DMS53 treated with DMSO at 0.1 percent for 48 hours (cell line): ENCODE data around the gene KLHL29.

Source experiments
- DNase-seq: peaks from one replicate; lab custom pipeline; 2025; ENCODE audit not compliant: unreplicated experiment; lab: John Stamatoyannopoulos, UW

The KLHL29 gene

DNA sequence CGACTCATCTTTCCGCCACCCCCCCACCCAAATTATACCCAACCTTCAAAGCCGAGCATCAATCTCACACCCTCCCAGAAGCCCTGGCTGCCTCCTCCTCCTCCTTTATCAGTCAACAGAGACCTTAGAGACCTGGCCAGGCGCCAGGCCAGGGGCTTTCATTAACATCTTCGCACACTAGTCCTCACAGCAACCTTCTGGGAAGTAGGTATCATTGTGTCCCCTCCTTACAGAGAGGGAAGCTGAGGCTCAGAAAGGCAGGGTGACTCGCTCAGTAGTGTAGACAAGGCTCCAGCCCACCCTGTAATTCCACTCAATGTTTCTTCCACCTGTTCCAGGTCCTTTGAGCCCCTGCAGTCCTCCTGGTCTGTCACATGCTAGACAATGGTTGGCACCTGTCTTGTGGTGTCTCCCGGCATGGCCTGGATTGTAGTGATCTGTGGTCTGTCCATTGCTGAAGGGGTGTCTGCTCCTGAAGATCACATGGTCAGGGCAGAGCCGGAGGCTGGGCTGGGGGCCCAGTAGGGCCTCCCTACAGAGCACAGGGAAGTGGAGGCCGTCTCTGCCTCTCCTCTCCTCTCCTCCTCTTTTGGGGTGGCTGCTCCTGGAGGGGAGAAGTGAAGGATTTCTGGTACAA lies 36.0 kb downstream of the KLHL29 start:
- no peak for DNase-seq

GRCh38 chr2:23422089-23423061 lies 37.4 kb downstream of the KLHL29 start:
- DNase-seq, result no peak

DNA sequence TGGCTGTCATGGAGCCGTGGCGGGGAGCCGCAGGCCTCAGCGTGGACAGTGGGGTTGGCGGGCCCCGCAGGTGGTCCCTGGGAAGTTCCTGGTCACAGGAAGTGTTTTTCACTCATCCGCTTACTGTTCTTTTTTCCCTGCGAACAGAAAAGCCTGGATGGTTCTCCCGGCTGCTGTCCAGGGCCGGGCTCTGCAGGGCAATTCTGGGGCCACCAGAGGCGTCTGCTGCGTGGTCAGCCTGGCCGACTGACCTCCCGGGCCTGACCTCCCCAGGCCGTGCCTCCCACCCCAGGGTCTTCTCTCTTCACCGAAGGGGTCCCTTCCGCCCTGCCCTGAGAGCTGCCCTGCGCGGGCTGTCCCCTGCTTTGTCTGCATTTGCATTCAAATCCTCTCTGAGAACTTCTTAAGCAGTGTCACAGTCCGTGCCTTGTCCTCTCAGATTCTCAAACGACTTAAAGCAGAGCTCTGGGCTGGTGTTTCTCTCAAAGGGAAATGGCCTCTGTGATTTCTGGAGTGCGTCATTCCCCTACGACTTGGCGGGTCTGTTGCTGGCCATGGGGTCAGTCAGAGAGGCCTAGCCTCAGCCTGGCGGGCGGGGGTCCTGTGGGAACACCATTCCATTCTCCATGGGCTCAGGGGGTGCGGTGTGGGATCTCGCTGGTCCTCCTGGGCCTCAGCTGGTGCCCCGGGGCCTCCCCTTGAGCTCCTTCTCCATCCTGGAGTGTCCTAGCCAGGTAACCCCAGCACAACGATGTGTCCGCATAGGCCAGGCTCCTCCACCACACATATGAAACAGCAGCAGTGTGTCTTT lies 38.3 kb downstream of the KLHL29 start:
- no peak for DNase-seq

DNA sequence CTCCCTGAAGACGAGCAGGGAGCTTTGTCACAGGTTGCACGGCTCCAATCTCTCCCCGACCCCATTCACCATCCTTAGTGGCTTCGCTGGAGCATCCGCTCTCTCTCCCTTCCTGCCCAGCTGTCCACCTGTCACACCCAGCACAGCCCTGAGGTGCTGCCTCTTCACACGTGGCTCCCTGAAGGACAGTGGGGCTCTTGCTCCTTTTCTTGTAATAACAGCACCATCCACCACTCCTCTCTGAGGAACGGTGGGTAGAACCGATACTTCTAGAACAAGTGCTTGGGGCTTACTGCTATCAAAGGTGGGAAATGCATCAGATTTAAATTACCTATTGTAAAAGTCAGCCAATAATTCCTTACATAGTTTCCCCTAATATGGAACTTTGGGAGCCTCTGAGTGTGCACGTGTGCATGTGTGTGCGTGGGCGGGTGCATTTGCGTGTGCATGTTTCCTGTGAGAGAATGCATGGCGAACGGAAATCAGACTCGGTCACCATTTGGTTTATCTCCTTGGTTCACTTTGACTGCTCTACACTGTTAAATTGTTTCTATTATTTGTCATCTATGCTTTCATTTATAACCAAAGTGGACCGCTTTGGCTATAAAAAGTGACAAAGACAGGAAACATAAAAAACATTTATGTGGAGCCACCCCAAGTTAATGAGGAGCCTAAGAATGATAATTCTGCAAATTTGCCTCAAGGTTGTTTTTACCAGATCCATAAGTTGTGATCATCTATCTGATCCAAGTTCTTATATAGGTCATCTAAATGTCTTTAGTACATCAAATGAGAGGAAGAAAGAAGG lies 39.1 kb downstream of the KLHL29 start:
- no peak for DNase-seq

GRCh38 chr2:23425338-23425871 lies 40.4 kb downstream of the KLHL29 start:
- no peak for DNase-seq

GRCh38 chr2:23425885-23426262 lies 40.9 kb downstream of the KLHL29 start:
- no peak for DNase-seq

- DNase-seq, result no peak
Observed at GRCh38 chr2:23426263-23426905, 41.4 kb downstream of the KLHL29 start.

DNA sequence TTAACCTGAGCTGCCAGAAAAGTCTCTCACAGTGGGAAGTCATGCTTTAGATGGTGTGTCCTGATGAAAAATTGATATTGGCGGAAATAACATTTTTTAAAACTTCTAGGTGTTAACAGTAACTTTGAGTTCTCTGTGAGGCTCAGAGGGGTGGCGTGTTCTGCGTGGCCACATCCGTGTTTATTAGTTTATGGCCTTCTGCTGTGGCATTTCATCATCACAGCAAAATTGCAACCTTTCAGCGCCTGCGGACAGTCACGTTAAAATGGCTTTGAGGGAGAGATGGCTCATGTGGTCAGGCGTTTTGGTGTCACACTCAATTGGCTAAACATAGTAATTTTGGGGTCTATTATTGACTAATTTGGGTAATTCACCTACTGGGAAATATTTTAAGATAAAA lies 42.4 kb downstream of the KLHL29 start:
- no peak for DNase-seq

DNA sequence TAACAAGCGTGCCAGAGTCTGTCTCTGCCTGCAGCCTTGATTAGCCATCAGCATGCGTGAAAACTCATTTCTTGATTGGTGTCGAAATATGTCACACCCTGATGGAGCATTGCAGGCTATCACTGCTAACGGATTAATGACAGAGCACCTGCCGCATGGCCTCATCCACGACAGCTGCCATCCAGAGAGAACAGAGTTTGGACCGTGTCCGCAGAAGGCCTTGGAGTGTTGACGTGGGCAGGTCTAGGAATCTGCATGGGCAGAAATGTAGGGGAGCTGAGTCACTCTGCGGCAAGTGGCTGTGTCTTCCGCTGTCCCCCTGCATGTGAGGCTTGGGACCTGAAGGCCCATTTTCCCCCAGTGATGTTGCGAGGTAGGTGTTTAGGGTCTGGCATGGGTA lies 43.0 kb downstream of the KLHL29 start:
- DNase-seq, result no peak

- DNase-seq, result no peak
Observed at GRCh38 chr2:23429036-23429435, 44.1 kb downstream of the KLHL29 start.

DNA sequence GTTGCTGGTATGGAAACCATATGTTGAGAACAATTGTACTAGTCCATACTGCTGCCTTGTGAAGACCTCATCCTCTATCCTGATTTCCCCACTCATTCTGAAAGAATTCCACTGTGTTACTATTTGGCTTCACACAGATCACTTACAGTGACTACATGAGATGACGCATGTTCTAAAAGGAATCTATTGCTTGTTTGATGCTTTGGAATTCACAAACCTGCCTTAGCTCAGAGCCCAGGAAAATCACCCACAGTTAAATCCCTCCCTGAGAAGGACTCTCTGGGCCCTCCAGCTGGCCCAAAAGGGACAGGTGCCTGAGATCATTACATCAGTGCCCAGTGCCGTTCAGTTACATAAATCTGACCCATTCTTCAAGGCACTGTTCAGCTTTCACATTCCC lies 45.3 kb downstream of the KLHL29 start:
- no peak for DNase-seq

- no peak for DNase-seq
Observed at GRCh38 chr2:23432531-23432930, 47.6 kb downstream of the KLHL29 start.

GRCh38 chr2:23433282-23433681 lies 48.3 kb downstream of the KLHL29 start:
- no peak for DNase-seq

DNA sequence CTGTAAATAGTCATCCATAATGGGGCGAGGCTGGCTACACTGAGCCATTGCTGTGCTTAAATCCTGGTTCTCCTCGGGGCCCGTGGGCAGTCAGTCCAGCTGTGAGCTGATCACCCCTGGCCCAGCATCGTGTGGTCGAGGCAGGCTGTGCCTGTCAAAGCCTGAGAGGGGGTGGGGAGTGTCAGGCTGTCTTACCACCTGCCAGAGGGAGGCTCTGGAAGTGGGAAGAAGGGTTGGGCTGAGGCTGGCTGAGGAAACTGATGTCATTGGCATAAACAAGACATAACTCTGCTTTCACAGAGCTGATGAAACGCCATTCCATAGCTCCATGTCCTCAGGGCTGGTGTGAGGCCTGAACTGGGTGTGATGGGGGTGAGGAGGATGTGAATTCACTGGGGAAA lies 49.7 kb downstream of the KLHL29 start:
- DNase-seq, result no peak

DNA sequence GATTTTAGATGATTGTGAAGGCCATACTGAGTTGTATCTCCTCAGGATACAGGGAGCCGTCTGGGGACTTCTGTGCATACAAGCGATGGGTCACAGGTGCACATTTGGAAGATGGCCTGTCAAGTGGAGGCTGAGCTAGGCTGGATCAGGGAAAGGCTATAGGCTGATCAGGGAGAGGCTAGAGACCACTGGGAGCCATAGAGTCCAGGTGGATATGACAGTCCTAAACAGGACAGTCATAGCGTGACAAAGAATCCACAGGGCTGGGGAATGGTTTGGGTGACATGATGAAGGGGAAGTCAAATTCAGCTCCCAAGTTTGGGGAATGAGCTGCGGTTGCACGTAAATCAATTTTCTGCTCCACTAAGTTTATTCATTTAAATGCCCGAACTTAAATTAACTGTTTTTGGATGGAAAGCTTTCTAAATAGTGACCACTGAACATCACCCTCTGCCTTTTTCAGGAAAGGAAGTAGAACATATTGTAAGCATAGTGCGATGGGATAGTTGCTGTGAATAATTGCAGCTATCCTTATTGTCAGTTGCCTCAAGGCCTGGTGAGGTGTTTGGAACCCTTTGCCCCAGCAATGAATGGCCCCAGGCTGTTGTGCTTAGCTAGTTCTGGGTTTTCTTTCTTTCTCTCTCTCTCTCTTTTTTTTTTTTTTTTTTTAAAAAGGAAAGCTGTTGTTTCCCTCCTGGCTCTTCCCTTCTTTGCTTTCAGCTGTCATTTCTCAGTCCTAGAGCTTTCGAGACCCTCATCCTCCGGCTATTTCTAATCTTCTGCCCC lies 50.5 kb downstream of the KLHL29 start:
- DNase-seq, result no peak

GRCh38 chr2:23436346-23437098 lies 51.5 kb downstream of the KLHL29 start:
- no peak for DNase-seq

DNA sequence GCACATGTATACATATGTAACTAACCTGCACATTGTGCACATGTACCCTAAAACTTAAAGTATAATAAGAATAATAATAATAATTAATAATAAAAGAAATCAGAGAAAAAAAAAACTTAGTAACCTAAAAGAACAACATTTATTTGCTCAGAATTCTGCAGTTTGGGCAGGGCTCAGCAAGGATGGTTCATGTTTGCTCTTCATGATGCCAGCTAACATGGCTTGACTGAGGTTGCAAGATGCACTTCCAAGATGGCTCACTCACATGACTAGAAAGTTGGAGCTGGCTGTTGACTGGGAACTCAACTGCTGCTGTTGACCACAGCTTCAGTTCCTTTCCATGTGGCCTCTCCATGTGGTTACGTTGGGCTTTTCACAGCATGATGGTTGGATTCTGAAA lies 56.4 kb downstream of the KLHL29 start:
- no peak for DNase-seq

GRCh38 chr2:23445450-23445868 lies 60.5 kb downstream of the KLHL29 start:
- no peak for DNase-seq
